Measurements from ENCODE around the gene CLCA1. TPM values are rescaled to one million over a fixed set of nuclear protein-coding genes. Genes with fewer than 3 reads are reported as not detected.

CLCA1 gene
- total RNA-seq, 2 donors from 2014 or later, result not detected

DNA sequence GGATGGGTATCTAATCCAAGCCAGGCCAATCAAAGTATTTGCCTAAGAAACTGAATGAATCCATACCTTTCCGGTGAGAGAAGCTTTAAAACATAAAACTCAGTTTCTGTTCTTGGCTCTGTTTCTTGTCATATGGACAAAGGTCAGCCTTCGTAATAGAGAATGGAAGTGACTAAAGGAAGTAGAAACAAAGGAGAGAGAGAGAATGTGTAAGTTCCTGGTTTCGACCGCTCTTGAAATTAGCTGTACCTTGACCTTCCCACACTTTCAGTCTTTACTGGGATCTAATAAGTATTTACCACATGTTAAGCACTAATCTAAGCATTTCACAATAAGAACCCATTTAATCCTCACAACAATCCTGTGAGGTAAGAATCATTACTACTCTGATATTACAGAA is 58.6 kb downstream of the CLCA1 start:
- intact Hi-C loops (cut with DNase I), result no loop called here
- TF ChIP-seq, protein P1, sequence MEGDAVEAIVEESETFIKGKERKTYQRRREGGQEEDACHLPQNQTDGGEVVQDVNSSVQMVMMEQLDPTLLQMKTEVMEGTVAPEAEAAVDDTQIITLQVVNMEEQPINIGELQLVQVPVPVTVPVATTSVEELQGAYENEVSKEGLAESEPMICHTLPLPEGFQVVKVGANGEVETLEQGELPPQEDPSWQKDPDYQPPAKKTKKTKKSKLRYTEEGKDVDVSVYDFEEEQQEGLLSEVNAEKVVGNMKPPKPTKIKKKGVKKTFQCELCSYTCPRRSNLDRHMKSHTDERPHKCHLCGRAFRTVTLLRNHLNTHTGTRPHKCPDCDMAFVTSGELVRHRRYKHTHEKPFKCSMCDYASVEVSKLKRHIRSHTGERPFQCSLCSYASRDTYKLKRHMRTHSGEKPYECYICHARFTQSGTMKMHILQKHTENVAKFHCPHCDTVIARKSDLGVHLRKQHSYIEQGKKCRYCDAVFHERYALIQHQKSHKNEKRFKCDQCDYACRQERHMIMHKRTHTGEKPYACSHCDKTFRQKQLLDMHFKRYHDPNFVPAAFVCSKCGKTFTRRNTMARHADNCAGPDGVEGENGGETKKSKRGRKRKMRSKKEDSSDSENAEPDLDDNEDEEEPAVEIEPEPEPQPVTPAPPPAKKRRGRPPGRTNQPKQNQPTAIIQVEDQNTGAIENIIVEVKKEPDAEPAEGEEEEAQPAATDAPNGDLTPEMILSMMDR (IDR thresholded peaks at IDR 0.05), result no peak
- no peak for TF ChIP-seq POLR2A (IDR thresholded peaks at IDR 0.05)
- DNase-seq (no peak), ATAC-seq (no peak)
- Histone ChIP-seq H3K27ac (no peak overlapping the region), H3K4me1 (no peaks in the 10 kb centered on the region), H3K4me3 (no peak overlapping the region), H3K36me3 (replicated peaks in 1 of 2; ENCODE audit: insufficient read depth in 1 of 2, low read depth in 2 of 2) (no peaks in the 10 kb centered on the region), H3K27me3 (no peaks in the 10 kb centered on the region), H3K9me3 (no peaks in the 10 kb centered on the region)
- 55 to 66% methylated on average over 4 of the region's 4 CpGs for WGBS, 2 donors

DNA sequence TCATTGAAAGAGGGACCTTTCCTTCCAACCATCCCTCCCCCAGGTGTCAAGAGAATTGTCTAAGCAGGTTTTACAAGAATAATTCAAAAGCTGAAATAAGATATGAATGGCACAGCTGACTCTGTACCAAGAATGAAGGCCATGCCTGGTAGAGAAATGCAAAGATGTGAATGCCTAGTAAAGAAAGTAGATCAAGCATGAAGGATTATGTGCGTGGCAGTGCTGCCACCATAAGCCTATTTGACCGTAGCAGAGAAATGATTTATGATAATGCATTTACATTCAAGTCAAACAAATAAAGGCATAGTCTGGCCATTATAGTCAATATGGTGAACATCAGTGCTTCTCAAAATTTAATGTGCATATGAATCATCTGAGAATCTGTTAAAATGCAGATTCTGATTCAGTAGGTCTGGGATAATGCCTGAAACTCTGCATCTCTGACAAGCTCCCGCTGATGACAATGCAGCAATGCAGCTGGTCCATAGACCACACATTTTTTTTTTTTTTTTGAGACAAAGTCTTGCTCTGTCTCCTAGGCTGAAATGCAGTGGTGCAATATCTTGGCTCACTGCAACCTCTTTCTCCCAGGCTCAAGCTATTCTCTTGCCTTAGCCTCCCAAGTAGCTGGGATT is 61.6 kb downstream of the CLCA1 start:
- Histone ChIP-seq H3K36me3 (replicated peaks in 1 of 2; ENCODE audit: insufficient read depth in 1 of 2, low read depth in 2 of 2) (no peaks in the 10 kb centered on the region), H3K4me1 (no peaks in the 10 kb centered on the region), H3K9me3 (no peaks in the 10 kb centered on the region), H3K27ac (no peak overlapping the region), H3K4me3 (no peak overlapping the region), H3K27me3 (no peaks in the 10 kb centered on the region)
- ATAC-seq (no peak), DNase-seq (no peak)
- WGBS, 2 donors, result 69 to 75% methylated on average over 3 of the region's 3 CpGs
- intact Hi-C loops (cut with DNase I), result no loop called here
- TF ChIP-seq, protein P1 (IDR thresholded peaks at IDR 0.05), result no peak
- TF ChIP-seq POLR2A (IDR thresholded peaks at IDR 0.05), result no peak

DNA sequence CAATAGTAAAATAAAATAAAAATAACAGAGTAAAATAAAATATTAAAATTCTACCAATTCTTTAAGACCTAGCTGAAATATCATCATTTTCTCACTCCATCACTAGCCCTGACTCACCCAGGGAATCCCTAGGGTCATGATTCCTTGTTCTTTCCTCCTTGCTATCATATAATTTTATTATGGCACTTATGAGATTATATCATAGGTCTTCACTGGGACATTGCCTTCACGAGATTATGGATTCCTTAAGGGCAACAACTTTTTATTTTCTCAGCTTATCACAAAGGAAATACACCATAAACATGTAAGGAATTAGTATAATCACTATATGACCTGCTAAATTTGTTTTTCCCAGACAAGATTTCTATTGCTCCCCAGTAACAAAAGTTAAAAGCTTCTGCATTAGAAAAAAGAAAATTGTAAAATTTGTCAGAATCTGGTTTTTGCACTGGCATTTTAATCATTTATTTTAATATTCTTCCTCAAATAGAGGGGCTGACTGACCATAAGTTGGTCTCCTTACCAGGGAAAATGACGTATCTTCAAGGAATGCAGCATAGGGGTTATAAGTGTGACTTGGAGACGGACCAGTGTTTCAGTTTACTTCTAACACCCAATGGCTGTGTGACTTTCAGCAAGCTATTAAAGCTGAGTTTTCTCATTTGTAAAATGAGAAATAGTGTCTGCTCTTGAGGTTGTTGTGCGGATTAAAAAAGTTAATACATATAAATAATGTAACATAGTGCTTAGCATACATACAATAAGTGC is 69.4 kb downstream of the CLCA1 start:
- Histone ChIP-seq H3K27ac (no peak overlapping the region), H3K9me3 (no peaks in the 10 kb centered on the region), H3K4me3 (no peak overlapping the region), H3K27me3 (no peaks in the 10 kb centered on the region), H3K4me1 (no peaks in the 10 kb centered on the region), H3K36me3 (replicated peaks in 1 of 2; ENCODE audit: insufficient read depth in 1 of 2, low read depth in 2 of 2) (no peaks in the 10 kb centered on the region)
- intact Hi-C loops (cut with DNase I), result no loop called here
- no peak for ATAC-seq
- WGBS, 2 donors, result 57 to 62% methylated on average over 4 of the region's 4 CpGs
- no peak for DNase-seq
- TF ChIP-seq, protein P1 (IDR thresholded peaks at IDR 0.05), result no peak

DNA sequence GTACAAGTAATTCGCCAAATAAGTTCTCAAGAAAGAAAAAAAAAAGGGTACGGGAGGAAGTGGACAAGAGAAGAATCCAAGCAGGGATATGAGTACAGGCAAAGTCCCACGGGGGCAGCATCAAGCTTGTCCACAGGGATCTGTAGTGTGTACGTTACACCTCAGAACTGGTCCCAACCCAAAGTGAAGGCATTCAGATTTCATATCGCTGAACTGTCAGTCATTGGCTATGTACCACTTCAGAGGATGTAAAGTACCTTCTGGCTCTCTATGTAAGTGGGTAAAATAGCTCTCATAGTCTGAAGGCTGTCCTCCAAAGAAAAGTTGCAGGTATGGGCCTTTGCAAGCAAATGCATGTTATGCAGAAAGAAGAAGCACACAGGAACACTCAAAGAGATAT is 70.0 kb downstream of the CLCA1 start:
- Histone ChIP-seq H3K27ac (no peak overlapping the region), H3K4me3 (no peak overlapping the region), H3K4me1 (no peaks in the 10 kb centered on the region), H3K9me3 (no peaks in the 10 kb centered on the region), H3K27me3 (no peaks in the 10 kb centered on the region), H3K36me3 (replicated peaks in 1 of 2; ENCODE audit: insufficient read depth in 1 of 2, low read depth in 2 of 2) (no peaks in the 10 kb centered on the region)
- no peak for TF ChIP-seq POLR2A (IDR thresholded peaks at IDR 0.05)
- TF ChIP-seq, protein P1 (IDR thresholded peaks at IDR 0.05), result no peak
- WGBS, 2 donors, result 64 to 69% methylated on average over 5 of the region's 5 CpGs
- ATAC-seq, result no peak
- no peak for DNase-seq
- intact Hi-C loops (cut with DNase I), result no loop called here

DNA sequence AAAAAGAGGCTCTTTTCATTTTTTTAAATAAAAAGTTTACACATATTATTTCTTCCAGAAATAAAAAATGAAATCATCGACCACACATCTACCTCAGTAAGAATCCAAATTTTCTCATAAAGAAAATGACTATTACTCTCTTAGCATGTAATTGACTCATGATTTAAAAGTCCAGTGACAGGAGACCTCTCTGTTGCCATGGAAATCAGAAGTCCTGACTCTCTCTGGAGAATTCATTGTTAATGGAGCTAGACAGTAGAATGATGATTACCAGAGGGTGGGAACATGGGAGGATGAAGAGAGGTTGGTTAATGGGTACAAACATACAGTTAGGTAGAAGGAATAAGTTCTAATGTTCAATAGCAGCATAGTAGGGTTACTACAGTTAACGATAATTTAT is 73.1 kb downstream of the CLCA1 start:
- TF ChIP-seq, protein P1 (IDR thresholded peaks at IDR 0.05), result no peak
- TF ChIP-seq POLR2A (IDR thresholded peaks at IDR 0.05), result no peak
- Histone ChIP-seq H3K27me3 (no peaks in the 10 kb centered on the region), H3K9me3 (no peaks in the 10 kb centered on the region), H3K36me3 (replicated peaks in 1 of 2; ENCODE audit: insufficient read depth in 1 of 2, low read depth in 2 of 2) (no peaks in the 10 kb centered on the region), H3K4me1 (no peaks in the 10 kb centered on the region), H3K4me3 (no peak overlapping the region), H3K27ac (no peak overlapping the region)
- WGBS, 2 donors, result 67 to 76% methylated on average over 2 of the region's 2 CpGs
- intact Hi-C loops (cut with DNase I), result no loop called here
- DNase-seq (no peak), ATAC-seq (no peak)
